Activated CD8-positive, alpha-beta memory T cell treated with anti-CD3 and anti-CD28 coated beads, Interleukin-2, amount 50 U/mL, for 1 hour (primary cell): Measurements from ENCODE around the gene PBX4.

Experiments
- DNase-seq: peaks from one replicate; pipeline ENCODE4 v3.0.0-alpha.2; 2020; ENCODE audit errors: extremely low read depth

Gene PBX4

GRCh38 chr19:19526581-19527370 is 91.7 kb downstream of the PBX4 start:
- DNase-seq = no peak

- no peak for DNase-seq
These were observed 92.7 kb downstream of the PBX4 start for GRCh38 chr19:19525611-19526380.

GRCh38 chr19:19524053-19524452 is 94.4 kb downstream of the PBX4 start:
- no peak for DNase-seq

- DNase-seq = no peak
These were observed 95.3 kb downstream of the PBX4 start for GRCh38 chr19:19523177-19523576.

GRCh38 chr19:19520989-19521388 is 97.5 kb downstream of the PBX4 start:
- DNase-seq = no peak

- DNase-seq = no peak
These were observed 101.3 kb downstream of the PBX4 start for GRCh38 chr19:19517235-19517619.

- peak; percentile 69 for DNase-seq
These were observed 102.6 kb downstream of the PBX4 start, which contains the start of gene NDUFA13 for GRCh38 chr19:19515642-19516519. TSS of gene NDUFA13 (plus strand) at chr19:19516225. CDS start at chr19:19516239, 14 bp downstream.

GRCh38 chr19:19514881-19515641 is 103.4 kb downstream of the PBX4 start, which contains the start of gene TSSK6:
TSS of gene TSSK6 (minus strand) at chr19:19515548. CDS start at chr19:19515427, 121 bp downstream.
- DNase-seq = no peak

- no peak for DNase-seq
These were observed 104.3 kb downstream of the PBX4 start for GRCh38 chr19:19514215-19514657.

- DNase-seq = no peak
These were observed 104.8 kb downstream of the PBX4 start for GRCh38 chr19:19513682-19514081.
